CD4-positive, alpha-beta memory T cell (primary cell): Measurements from ENCODE around the gene PCDHGA6. TPM values are rescaled to one million over a fixed set of nuclear protein-coding genes. Genes with fewer than 3 reads are reported as not detected.
A peak's percentile ranks its signal among the peaks of the same experiment; 100 is the strongest.
"Not testable (repeated sequence)": the region's sequence is repeated elsewhere in the genome, so short reads cannot be mapped to it uniquely, and the experiment has no call there.

Experiments
- CTCF ChIA-PET: fragments of 350-600 bp; sonication (Branson Sonifier 250); formaldehyde crosslinking; loops from one replicate; lab custom pipeline; 2021; ENCODE audit warnings: inconsistent platforms; ENCODE audit not compliant: partially characterized antibody; lab: Charles Lee
- POLR2A ChIA-PET: fragments of 350-600 bp; sonication (Branson Sonifier 250); formaldehyde crosslinking; loops from one replicate; lab custom pipeline; 2021; ENCODE audit not compliant: partially characterized antibody; lab: Charles Lee
- DNase-seq, 5 donors: peaks; one replicate each; pipeline versions ENCODE4 v3.0.0 to v3.0.0-alpha.2; 2020 to 2022; ENCODE audit warnings: mixed read lengths in 1 of 5
- H3K27ac ChIP-seq: one replicate; pipeline ENCODE4 v1.7.0; 2013; ENCODE audit warnings: low read depth, low read length
- H3K27me3 ChIP-seq: 2 replicates; pipeline ENCODE4 v1.7.0; 2013; ENCODE audit warnings: mild to moderate bottlenecking, low read length, moderate library complexity; ENCODE audit not compliant: insufficient read depth
- H3K36me3 ChIP-seq: 2 replicates; pipeline ENCODE4 v1.7.0; 2013; ENCODE audit warnings: mild to moderate bottlenecking, low read length, moderate library complexity; ENCODE audit not compliant: insufficient read depth
- H3K4me1 ChIP-seq: 2 replicates; pipeline ENCODE4 v1.7.0; 2013; ENCODE audit warnings: mild to moderate bottlenecking, low read length, moderate library complexity; ENCODE audit not compliant: insufficient read depth
- H3K4me3 ChIP-seq, 2 donors: one replicate each; pipeline ENCODE4 v1.7.0; 2013; ENCODE audit warnings: low read length in 2 of 2, mild to moderate bottlenecking in 1 of 2
- H3K9me3 ChIP-seq, 2 donors: one replicate each; pipeline ENCODE4 v1.7.0; 2013; ENCODE audit warnings: low read length in 2 of 2, control low read depth in 1 of 2; ENCODE audit not compliant: control insufficient read depth in 1 of 2
- H3K27ac Mint-ChIP-seq, 7 donors: one replicate each; pipeline ENCODE4 v1.8.0; 2020 to 2021; ENCODE audit warnings: mixed read lengths in 7 of 7, mild to moderate bottlenecking in 6 of 7, inconsistent platforms in 3 of 7, moderate library complexity in 3 of 7
- H3K27me3 Mint-ChIP-seq, 2 donors: one replicate each; pipeline ENCODE4 v1.8.0; 2020 to 2021; ENCODE audit warnings: mixed read lengths in 2 of 2
- H3K36me3 Mint-ChIP-seq, 2 donors: one replicate each; pipeline ENCODE4 v1.8.0; 2020 to 2021; ENCODE audit warnings: mixed read lengths in 2 of 2, inconsistent platforms in 1 of 2, mild to moderate bottlenecking in 1 of 2
- H3K4me1 Mint-ChIP-seq, 4 donors: one replicate each; pipeline ENCODE4 v1.8.0; 2020 to 2021; ENCODE audit warnings: mixed read lengths in 4 of 4, mild to moderate bottlenecking in 1 of 4
- H3K4me3 Mint-ChIP-seq, 8 donors: one replicate each; pipeline ENCODE4 v1.8.0; 2020 to 2021; ENCODE audit warnings: mixed read lengths in 8 of 8, mild to moderate bottlenecking in 7 of 8, moderate library complexity in 6 of 8, inconsistent platforms in 3 of 8
- H3K9me3 Mint-ChIP-seq, 8 donors: one replicate each; pipeline ENCODE4 v1.8.0; 2020 to 2021; ENCODE audit warnings: mixed read lengths in 8 of 8, mild to moderate bottlenecking in 5 of 8, inconsistent platforms in 3 of 8, moderate library complexity in 1 of 8
- intact Hi-C: fragments of 100-400 bp; cut with micrococcal nuclease; formaldehyde crosslinking; loops from one replicate; pipeline ENCODE4 v1.15.1; 2023
- polyA plus RNA-seq, 2 donors: library from polyadenylated mRNA; unstranded; fragments of 300-500 nt; fragmentation: Illumina TruSeq; gene quantifications; one replicate each; pipeline ENCODE4 v1.2.3, GENCODE V29; 2021
- total RNA-seq, 2 experiments: library from RNA; stranded (reverse); gene quantifications; one replicate each; pipeline ENCODE4 v1.2.3, GENCODE V29; 2021

The PCDHGA6 gene
- total and polyA plus RNA-seq, 4 experiments from 2014 or later = 0.03 to 0.76 (median 0.50) TPM; not detected in 1

- intact Hi-C loops = loop anchor here (1.0 kb wide), 2 partner anchors 142 to 194 kb away; no protein-coding TSS in a partner anchor
- H3K36me3 Mint-ChIP-seq = peaks cover 7 to 8% of the 10 kb centered on the region in 2 donors
- H3K27ac Mint-ChIP-seq = peak within 1 kb of the TSS in 1 of 7 donors; percentile 68
- H3K4me1 Mint-ChIP-seq = peaks cover 4 to 11% (median 8%) of the 10 kb centered on the region in 4 donors
- H3K4me3 Mint-ChIP-seq = peak within 1 kb of the TSS; percentile 69 to 89 (median 83)
- peak within 1 kb of the TSS in 1 of 2 donors; percentile 15 for H3K4me3 ChIP-seq
- CTCF ChIA-PET = interaction anchor here (1.1 to 2.5 kb wide), 9 partner anchors 10 to 197 kb away, joined by 3 to 17 read pairs (median 7); partner anchors contain the start of gene PCDHGB4
- DNase-seq = peak in 4 of 5 donors; percentile 30 to 49 (median 37)
- peaks cover 43 to 46% of the 10 kb centered on the region in 2 donors for H3K27me3 Mint-ChIP-seq
- peaks cover 6% of the 10 kb centered on the region for H3K4me1 ChIP-seq
- POLR2A ChIA-PET = interaction anchor here (0.7 to 0.9 kb wide), 2 partner anchors 50 to 194 kb away, joined by 3 to 4 read pairs; partner anchors contain the start of gene TAF7
- H3K27me3 ChIP-seq = peaks cover 20% of the 10 kb centered on the region
- H3K36me3 ChIP-seq = no peaks in the 10 kb centered on the region
- H3K9me3 ChIP-seq = no peaks in the 10 kb centered on the region
- peaks cover 2 to 76% (median 53%) of the 10 kb centered on the region in 8 donors for H3K9me3 Mint-ChIP-seq
- no peak within 1 kb of the TSS for H3K27ac ChIP-seq
These were observed 3.5 kb upstream of the PCDHGA6 start, which contains the start of gene PCDHGB3 for GRCh38 chr5:141369994-141370848. Gene PCDHGB3 (plus strand): TSS chr5:141370242. CDS start chr5:141370395, 153 bp downstream.

GRCh38 chr5:141371572-141372475 is 1.9 kb upstream of the PCDHGA6 start:
- H3K4me3 Mint-ChIP-seq = no peak overlapping the region
- H3K4me1 ChIP-seq = peaks cover 6% of the 10 kb centered on the region
- peaks cover 0 to 69% (median 50%) of the 10 kb centered on the region in 8 donors for H3K9me3 Mint-ChIP-seq
- CTCF ChIA-PET = interaction anchor here (1.0 to 2.5 kb wide), 3 partner anchors 8 to 153 kb away, joined by 3 to 17 read pairs (median 3); no protein-coding TSS in a partner anchor
- intact Hi-C loops = no loop called here
- DNase-seq = no peak
- peaks cover 18% of the 10 kb centered on the region for H3K27me3 ChIP-seq
- POLR2A ChIA-PET = no interaction called here
- H3K36me3 Mint-ChIP-seq = peaks cover 6 to 7% of the 10 kb centered on the region in 2 donors
- H3K36me3 ChIP-seq = no peaks in the 10 kb centered on the region
- H3K4me3 ChIP-seq = no peak overlapping the region
- peaks cover 41 to 42% of the 10 kb centered on the region in 2 donors for H3K27me3 Mint-ChIP-seq
- H3K27ac ChIP-seq = no peak overlapping the region
- peak overlapping the region in 1 of 7 donors; percentile 13 for H3K27ac Mint-ChIP-seq
- H3K4me1 Mint-ChIP-seq = peaks cover 4 to 11% (median 8%) of the 10 kb centered on the region in 4 donors
- no peaks in the 10 kb centered on the region for H3K9me3 ChIP-seq

GRCh38 chr5:141374627-141375026 is 936 bp downstream of the PCDHGA6 start:
- Histone ChIP-seq H3K4me3 (no peak overlapping the region), H3K27me3 (peaks cover 9% of the 10 kb centered on the region), H3K27ac (no peak overlapping the region), H3K4me1 (peaks cover 6% of the 10 kb centered on the region), H3K36me3 (no peaks in the 10 kb centered on the region), H3K9me3 (no peaks in the 10 kb centered on the region)
- H3K36me3 Mint-ChIP-seq = peaks cover 6 to 7% of the 10 kb centered on the region in 2 donors
- peak overlapping the region in 2 of 8 donors; percentile 9 to 33 for H3K4me3 Mint-ChIP-seq
- ChIA-PET CTCF (interaction anchor here (1.5 to 2.2 kb wide), 2 partner anchors 149 to 192 kb away, joined by 4 to 8 read pairs; no protein-coding TSS in a partner anchor), POLR2A (no interaction called here)
- DNase-seq = no peak
- intact Hi-C loops = no loop called here
- H3K27ac Mint-ChIP-seq = no peak overlapping the region
- peaks cover 36 to 38% of the 10 kb centered on the region in 2 donors for H3K27me3 Mint-ChIP-seq
- peaks cover 3 to 9% (median 8%) of the 10 kb centered on the region in 4 donors for H3K4me1 Mint-ChIP-seq
- peaks cover 2 to 82% (median 54%) of the 10 kb centered on the region in 8 donors for H3K9me3 Mint-ChIP-seq

GRCh38 chr5:141375444-141376155 is 1.9 kb downstream of the PCDHGA6 start:
- CTCF ChIA-PET = interaction anchor here (1.5 to 2.2 kb wide), 2 partner anchors 148 to 191 kb away, joined by 4 to 8 read pairs; no protein-coding TSS in a partner anchor
- intact Hi-C loops, H3K36me3 ChIP-seq, H3K27ac Mint-ChIP-seq, H3K4me3 Mint-ChIP-seq, H3K4me1 ChIP-seq, POLR2A ChIA-PET, H3K27ac ChIP-seq, H3K4me3 ChIP-seq, H3K27me3 ChIP-seq, H3K36me3 Mint-ChIP-seq, DNase-seq, H3K4me1 Mint-ChIP-seq, H3K9me3 ChIP-seq: not testable (repeated sequence)
- Mint-ChIP-seq H3K9me3 (peaks cover 2 to 80% (median 55%) of the 10 kb centered on the region in 8 donors), H3K27me3 (peaks cover 32% of the 10 kb centered on the region in 2 donors)

- H3K27me3 ChIP-seq = peaks cover 19% of the 10 kb centered on the region
- H3K9me3 ChIP-seq = peaks cover 0 to 3% of the 10 kb centered on the region in 2 donors
- ChIA-PET POLR2A (no interaction called here), CTCF (no interaction called here)
- Mint-ChIP-seq H3K9me3 (peaks cover 2 to 82% (median 54%) of the 10 kb centered on the region in 8 donors), H3K4me1 (peaks cover 0 to 2% (median 0%) of the 10 kb centered on the region in 4 donors), H3K4me3 (peak within 1 kb of the TSS; percentile 36 to 81 (median 66)), H3K36me3 (peaks cover 3 to 6% of the 10 kb centered on the region in 2 donors), H3K27me3 (peaks cover 40 to 45% of the 10 kb centered on the region in 2 donors), H3K27ac (no peak within 1 kb of the TSS)
- no peak within 1 kb of the TSS for H3K27ac ChIP-seq
- H3K36me3 ChIP-seq = no peaks in the 10 kb centered on the region
- peak within 1 kb of the TSS in 1 of 2 donors; percentile 23 for H3K4me3 ChIP-seq
- no peak for DNase-seq
- H3K4me1 ChIP-seq = no peaks in the 10 kb centered on the region
- intact Hi-C loops = no loop called here
These were observed 9.0 kb downstream of the PCDHGA6 start, which contains the start of gene PCDHGA7 for GRCh38 chr5:141382469-141383294. Gene PCDHGA7 (plus strand): TSS chr5:141382742. CDS start chr5:141382900, 158 bp downstream.
